ENCODE results near the gene ASS1.

ASS1 gene

DNA sequence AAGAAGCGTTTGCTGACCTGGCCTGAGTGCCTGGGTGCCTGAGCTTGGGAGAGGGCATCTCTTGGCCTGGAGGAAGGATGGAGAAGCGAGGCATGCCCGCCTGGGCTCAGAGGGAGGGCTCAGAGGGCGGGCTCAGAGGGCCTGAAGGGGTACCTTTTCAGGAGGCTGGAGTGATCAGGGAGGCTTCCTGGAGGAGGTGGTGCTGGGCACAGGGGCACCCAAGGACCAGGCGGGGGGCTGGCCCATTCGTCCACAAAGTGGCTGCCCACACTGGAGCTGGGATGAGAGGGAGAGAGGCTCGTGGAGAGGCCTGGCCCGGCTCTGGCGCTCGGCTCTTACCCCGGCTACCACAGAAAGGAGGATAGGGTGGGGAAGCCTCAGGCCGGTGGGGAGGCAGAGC lies 32.8 kb downstream of the ASS1 start:
- no peak for DNase-seq

DNA sequence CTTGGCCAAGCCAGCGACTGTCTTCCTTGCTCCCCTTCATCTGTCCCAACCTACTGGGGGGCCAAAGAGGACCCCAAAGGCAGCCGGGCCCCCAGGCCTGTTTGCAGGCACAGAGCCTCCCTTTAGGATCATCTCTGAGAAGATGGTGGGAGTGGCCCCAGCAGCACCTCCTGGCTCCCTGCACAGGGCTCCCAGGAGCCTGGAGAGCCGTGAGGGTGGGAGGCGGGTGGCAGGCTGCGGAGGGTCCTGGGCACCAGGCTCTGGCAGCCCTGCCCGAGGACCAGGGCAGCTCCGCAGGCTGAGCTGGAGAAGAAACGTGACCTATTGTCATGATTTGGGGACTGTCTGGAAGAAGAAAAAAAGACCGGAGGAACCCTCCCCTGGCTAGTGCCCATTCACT lies 33.4 kb downstream of the ASS1 start:
- no peak for DNase-seq

DNA sequence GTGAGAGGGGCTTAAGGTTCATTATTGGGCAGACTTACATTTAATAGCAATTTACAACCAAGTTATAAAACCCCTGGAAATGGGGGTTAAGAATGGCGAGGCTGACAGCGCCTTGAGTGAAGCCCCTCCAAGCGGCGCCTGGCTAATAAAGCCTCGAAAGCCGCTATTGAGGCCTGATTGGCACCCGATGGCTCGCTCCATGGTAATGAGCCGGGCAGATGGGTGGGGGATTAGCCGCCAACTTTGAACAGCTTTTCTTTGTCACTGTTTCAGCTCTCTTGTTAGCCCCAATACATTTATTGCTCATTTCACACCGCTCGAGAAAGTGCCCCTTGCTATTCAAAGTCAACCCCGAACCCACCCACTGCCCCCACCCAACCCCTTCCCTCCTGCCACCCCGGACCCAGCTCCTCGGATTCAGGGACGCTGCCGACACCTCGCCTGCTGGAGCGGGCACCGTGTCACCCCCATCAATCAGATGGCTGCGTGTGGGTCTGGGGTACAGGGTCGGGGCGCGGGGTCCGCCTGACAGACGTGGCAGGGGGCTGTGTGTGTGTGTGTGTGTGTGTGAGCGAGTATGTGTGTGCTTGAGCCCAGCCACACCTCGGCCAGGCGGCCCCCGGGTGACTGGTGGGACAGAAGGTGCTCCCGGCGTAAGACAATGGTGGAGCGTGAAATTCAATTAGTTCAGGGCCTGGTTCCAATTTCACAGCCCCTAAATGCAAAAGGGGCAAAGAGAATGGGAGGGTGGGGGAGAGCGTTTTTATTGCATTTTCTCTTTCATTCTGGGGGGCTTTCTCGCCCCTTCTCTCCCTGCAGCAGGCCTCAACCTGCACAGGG lies 34.2 kb downstream of the ASS1 start:
- DNase-seq, result no peak

DNA sequence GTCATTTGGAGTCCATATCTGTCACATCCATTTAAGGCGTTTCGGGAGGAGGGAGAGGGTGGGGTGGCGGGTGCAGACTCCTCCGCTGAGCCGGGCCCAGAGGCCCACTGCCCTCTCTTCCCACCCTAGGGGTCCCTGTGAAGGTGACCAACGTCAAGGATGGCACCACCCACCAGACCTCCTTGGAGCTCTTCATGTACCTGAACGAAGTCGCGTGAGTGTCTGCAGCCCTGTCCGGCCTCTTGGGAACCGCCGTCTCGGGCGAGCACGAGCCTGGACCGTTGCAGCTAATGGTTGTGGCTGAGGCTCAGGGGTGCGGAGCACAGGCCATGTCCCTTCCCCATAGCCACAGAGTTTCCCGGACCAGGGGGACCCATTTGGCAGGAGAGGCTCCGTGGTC lies 34.8 kb downstream of the ASS1 start:
- DNase-seq, result no peak

DNA sequence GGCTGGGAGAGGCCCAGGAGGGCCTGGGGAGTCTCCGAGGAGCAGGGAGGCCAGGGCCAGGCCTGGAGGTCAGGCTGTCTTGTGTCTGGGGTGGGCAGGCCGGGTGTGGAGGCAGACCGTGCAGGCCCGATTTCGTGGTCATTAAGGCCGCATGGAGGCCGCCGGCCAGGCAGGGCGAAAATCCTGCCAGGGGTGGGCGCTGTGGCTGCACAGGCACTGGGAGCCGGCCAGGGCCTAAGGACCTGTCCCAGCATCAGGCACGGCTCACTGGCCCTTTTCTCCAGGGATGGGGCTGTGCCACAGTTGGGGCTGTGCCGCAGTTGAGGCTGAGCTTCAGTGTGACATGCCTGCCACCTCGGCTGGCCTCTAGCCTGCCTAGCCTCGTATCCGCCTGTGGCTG lies 35.9 kb downstream of the ASS1 start:
- no peak for DNase-seq

DNA sequence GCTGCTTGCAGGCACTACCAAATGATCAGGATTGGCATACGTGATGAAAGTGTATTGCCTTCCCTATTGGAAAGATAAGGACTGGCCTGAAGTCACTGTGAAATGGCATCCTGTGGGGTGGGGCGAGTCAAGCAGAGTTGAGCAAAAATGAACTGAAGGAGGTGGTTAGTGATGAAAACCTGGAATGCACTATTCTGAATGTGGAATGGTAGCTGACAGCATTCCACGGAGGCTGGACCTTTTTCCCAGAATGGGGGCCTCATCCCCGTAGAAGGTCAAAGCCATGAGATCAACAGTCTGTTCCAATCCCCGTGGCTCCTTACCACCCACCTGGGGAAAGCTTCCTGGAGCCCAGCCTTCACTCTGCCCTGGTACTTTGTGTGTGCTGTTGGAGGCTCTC lies 37.7 kb downstream of the ASS1 start:
- no peak for DNase-seq

DNA sequence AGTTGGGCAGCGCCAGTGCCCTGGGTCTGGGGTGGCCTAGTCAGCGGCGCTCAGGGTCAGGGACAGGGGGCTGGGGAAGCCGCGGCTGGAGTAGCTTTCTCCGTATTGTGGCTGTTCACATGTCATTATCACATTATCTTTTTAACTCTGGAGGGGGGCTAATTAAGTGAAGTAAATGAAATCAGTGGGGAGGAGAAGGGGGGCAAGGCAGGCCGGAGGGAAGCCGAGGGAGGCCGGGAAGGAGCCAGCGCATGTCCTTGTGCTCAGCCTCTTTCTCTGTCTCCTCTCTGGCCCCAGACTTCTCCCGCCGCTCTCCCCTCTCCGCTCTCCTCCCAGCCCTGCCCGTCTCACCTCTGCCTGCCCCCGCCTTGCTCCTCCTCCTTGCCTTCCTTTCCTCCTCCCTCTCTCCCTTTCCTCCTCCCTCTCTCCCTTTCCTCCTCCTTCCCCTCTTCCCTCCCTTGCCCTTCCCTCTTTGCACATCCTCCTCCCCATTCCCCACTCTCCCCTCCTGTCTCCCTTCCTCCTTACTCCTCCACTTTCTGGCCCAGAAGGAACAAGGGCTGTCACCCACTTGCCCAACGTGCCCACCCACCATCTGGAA lies 38.7 kb downstream of the ASS1 start:
- DNase-seq, result no peak

DNA sequence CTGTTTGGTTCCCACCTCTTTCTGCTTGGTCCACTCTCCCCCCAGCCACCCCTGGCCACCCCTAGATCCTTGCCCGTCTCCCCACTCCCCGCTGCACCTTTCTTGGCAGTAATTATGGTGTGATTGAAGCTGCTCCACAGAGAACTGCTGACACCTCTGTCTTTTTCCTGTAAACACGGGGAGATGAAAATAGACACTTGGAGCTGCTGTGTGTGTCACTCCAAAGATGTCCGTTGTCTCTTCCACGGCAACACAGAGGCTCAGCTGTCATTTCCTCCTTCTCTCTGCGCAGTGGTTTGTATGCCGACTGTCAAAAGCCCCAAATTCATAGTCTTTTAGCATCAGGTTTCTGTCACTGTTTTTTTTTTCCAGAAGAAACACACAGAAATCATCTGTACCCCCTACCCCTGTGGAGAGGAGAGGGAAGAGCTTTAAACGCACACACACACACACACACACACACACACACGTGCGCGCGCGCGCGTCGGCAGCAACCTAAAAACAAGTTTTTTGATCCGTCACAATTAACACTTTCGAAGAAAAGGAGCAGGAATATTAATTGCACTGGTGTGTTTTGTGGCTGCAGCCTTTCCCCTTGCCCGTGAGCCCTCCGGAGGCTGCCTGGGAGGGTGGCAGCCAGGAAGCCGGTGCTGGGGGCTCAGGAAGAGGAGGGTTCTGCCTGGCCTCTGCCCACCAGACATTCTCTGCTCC lies 39.8 kb downstream of the ASS1 start:
- no peak for DNase-seq

DNA sequence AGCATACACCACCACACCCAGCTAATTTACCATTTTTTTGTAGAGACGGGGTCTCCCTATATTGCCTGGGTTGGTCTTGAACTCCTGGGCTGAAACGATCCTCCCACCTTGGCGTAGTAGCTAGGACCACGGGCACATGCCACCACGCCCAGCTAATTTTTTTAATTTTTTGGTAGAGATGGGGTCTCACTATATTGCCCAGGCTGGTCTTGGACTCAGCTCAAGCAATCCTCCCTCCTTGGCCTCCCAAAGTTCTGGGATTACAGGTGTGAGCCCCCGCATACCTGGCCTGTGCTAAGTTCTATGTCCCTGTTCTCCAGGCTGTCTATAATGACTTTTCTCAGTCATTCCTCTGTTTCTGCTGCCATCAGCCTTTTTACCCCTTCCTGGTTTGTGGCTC lies 41.3 kb downstream of the ASS1 start:
- no peak for DNase-seq

DNA sequence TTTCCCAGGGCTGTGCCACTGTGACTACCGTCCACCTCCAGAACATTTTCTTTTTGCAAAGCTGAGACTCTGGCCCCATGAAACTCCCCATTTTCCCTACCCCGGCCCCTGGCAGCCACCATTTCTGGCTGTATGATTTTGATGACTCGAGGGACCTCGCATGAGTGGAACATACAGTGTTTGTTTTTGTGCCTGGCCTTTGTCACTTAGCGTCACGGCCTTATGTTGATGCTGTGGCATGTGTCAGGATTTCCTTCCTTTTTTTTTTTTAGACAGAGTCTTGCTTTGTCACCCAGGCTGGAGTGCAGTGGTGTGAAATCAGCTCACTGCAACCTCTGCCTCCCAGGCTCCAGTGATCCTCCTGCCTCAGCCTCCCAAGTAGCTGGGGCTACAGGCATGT lies 42.7 kb downstream of the ASS1 start:
- DNase-seq, result no peak

DNA sequence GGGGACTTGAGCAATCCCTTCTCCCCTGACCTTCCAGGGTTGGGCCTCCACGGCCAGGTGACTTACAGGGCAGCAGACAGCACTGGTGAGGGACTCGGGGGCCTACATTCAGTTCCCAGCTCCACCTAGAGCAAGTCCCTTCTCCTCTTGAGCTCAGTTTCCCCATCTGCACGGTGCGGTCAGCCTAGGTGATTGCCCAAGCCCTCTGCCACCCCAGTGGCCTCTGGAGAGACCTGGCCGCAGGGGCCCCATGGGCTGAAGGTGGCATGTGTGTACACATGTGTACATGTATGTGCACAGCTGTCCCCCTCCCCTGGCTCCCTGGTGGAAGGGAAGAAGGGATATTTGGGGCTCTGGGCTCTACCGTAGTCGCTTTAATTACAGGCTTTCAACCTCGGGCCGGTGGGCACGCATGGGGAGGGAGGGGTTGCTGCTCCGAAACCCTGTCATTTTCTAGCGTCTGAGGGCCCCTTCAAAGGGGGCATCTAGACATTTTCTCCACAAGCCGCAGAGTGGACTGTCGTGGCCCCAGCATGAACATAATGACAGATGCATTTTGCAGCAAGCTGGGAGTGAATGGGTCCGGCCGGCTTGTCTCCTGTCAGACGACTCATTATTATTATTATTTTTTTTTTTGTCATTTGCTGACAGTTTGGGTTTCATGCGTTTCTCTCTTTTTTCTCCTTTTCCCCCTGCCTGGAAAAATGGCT lies 44.0 kb downstream of the ASS1 start:
- DNase-seq, result no peak

DNA sequence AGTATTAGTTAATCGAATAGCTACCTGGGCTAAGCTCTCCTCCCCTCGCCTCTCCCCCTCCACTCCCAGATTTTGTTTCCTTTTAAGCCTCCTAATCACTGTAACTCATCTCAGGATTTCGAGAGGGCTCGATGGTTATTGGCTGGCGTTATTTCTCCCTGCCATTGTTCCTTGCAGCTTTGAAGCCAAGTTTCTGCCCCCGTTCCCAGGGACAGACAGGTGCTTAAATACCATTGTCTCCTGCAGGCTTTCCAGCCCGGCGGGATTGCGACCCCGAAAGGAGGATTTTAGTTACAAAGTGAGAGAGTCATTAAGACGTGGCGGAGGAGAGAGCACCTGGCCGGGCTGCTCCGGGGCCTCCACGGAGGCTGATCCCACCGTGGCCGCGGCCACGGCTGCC lies 46.2 kb downstream of the ASS1 start:
- no peak for DNase-seq

DNA sequence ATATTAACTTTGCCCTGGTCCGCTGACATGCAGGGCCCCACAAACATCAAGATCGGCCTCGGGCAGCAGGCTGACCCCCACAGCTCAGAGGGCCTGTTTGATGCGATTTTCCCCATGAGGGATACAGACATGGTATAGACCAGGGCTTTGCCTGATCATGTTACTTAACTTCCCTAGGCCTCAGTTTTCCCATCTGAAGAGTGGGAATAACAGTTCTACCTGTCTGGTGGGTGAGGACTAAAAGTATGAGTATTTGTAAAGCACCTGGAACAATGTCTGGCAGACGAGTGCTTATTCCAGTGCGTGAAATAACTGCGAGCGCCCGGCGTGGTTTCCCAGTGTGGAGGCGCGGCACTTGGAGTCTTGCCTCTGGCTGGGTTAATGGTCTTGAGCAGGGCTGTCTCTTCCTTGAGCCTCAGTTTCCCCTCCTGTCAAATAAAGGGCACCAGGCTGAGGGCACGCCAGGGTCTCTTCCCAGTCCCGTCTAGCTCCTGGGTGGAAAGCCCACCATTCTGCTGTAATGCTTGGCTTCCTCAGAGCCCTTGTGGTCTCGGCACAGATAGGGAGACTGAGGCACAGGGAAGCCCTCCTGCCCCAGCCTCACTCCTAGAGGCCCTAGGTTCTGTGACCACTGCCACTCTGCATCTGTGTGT lies 47.2 kb downstream of the ASS1 start:
- DNase-seq, result no peak

DNA sequence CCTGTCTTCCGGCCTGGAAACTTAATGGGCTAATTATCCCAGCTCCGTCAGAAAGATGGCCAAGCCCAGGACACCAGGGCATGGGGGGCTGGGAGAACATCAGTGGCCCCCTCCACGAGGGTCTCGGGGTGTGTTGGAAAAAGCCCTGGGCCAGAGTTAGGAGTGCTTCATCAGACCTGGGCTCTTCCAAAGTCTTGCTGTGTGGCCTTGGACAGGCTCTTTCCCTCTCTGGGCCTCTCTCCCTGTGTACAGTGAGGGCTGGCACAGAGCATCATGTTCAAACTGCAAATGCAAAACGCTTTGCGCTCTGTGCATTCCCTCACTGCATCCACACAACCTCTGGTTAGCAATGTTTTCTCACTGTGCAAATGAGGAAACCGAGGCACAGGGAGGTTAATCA lies 48.3 kb downstream of the ASS1 start:
- DNase-seq, result no peak

DNA sequence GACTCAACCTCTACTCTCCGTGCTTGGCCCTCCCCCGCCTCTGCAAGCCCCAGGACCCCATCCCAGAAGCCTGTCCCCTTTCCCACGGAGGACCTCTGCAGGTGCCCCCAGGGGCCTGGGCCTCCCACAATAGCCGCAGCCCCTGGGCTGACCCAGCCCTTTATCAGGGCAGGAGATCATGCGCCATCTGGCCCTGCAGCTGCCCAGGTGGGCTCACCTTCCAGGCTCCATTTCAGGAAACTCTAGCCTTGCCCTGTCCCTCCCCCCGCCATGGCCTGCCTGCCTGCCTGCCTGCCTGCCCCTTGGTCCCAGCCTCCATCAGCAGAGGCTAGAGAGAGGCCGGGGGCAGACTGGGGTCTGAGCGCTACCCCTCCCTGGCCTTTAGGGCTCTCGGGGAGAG lies 48.7 kb downstream of the ASS1 start:
- no peak for DNase-seq

DNA sequence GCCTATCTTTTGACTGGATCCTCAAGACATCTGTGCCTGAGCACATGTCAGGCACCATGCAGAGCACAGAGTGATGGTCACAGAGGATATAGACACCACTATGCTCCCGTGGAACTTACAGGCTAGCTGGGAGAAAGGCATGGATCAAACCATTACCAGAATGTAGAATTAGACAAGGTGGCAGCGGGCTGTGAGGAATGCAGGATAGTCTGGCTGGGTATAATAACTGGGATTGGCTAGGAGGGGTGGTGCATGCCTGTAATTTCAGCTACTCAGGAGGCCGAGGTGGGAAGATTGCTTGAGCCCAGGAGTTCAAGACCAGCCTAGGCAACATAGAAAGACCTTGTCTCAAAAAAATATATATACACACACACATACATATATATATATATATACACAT lies 50.3 kb downstream of the ASS1 start:
- DNase-seq, result no peak

DNA sequence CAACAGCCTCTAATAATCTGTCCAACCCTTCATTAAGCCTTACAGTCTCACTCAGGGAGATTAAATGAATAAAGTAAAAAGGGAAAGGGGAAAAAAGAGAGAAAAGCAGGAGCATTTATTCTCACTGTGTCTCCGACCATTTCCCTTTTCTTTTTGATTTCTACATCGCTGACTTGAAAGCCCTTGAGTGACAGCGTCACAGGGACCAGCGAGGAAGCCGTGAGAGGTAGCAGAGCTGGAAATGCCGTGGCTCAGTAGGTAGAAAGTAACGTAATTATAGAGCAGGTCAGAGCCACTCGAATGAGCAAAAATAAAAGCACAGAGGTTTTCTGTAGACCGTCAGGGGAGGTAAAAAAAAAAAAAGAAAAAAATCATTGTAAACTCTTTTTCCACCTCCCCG lies 52.4 kb downstream of the ASS1 start:
- DNase-seq, result no peak

DNA sequence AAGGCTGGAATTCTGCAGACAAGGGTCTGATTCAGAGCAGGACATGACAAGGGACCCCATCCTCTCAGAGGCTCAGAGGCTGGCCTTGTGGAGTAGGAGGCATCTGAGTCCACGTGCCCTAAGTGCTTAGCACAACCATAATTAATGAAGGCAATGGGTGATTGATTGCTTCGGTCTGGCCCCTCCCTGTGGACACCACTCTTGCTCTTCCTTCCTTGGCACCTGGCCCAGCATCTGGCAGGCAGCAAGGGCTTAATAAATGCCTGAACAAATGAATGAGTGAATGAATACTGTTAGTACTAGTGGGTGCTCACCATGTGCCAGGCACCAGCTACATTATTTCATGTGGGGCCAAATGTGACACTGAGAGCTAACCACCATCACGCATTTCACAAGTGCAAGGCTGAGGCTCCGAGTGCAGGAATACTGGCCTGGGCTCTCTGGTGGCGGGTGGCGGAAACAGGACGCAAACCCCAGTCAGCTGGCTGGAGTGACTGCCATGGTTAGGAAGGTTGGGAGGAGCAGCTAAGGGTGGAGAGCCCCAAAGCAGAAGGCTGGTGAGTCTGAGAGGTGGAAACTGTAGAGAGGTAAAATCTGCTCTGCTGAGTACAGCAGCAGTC lies 53.6 kb downstream of the ASS1 start:
- DNase-seq, result peak; percentile 40

DNA sequence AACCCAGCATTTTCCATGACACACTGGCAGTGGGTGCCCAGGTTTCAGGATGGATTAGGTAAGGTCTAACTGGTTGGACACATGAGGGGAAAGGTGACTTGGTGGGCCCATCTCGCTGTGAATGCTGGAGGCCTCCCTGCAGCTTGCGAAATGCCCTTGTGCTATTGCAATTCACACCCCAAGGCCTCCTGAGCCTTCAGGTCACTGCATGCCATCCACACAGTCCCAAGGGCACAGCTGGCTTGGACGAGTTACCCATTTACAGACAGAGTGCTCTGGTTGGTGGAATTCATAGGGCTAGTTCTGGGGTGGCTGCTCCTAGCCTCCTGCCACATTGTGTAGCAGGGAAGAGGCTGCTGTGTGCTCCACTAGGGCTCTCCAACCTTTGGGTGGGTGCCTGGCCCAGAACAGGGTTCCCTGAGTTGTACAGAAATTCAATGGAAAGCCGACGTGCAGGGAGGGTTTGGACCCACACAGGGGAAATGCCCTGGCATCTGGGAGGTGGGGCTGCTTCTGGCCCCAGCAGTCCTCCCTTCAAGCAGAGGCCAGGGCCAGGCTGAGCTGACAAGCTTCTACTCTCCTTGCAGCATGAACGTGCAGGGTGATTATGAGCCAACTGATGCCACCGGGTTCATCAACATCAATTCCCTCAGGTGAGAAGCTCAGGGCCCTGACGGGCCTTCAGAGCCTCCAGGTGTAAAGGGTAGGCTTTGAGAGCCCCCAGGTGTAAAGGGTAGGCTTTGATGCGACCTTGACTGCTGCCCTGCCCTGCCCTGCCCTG lies 54.3 kb downstream of the ASS1 start:
- no peak for DNase-seq

DNA sequence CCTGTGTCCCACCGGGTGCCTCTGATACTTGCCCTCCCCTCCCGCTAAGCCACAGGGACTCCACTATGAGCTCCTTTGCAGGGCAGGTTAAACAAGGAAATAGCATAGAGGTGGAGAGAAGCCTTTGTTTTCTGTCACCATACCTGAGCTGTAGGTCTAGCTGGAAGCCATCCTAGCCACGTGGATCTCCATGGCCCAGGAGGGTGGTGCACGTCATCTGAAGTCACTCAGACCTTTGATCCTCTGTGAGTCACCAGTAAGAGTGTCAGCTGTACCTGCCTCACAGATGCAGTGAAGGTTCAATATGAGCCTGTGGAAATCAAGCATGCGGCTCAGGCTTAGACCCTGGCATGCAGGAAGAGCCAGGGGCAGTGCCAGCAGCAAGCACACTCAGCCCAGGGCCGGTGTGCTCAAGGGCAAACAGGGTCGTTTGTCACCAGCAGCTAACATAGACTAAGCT lies 55.1 kb downstream of the ASS1 start:
- DNase-seq, result no peak

DNA sequence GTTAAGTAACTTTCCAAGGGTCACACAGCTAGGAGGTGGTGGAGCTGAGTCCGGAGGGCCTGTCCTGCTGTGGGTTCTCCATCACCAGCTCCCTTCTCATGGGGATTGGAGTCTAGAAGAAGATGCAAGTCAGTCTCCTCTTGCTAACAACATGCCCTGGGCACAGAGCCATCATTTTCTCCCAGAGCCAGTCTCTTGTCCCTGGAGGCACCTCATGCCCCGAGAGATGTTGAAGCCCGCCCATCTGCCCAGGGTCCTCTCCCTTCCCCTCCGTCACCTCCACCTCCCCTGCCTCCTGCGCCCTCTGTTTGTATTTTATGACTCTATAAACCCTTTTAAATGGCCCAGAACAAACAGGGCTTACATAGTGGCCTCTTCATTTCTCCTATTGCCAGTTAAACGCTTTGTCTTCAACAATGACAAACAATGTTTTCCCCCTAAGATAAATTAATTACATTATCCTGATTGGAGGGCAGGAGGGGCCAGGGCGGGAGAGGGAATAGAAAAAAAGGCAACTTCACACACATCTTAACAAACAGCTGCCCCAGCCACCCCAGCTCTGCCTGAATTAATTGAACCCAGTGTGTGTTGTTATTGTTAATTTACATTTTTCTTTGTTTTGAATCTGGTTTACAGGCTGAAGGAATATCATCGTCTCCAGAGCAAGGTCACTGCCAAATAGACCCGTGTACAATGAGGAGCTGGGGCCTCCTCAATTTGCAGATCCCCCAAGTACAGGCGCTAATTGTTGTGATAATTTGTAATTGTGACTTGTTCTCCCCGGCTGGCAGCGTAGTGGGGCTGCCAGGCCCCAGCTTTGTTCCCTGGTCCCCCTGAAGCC lies 55.8 kb downstream of the ASS1 start:
- DNase-seq, result peak; percentile 42
